Transverse colon (tissue), 4 donors: Measurements from ENCODE around the gene THOP1. TPM values are rescaled to one million over a fixed set of nuclear protein-coding genes. Genes with fewer than 3 reads are reported as not detected.
"Not testable (repeated sequence)": the region's sequence is repeated elsewhere in the genome, so short reads cannot be mapped to it uniquely, and the experiment has no call there.

ENCODE experiments used
- DNase-seq: peaks from one replicate; pipeline ENCODE4 v3.0.0-alpha.2; 2019
- H3K27ac ChIP-seq, 4 donors: fragments of 200-600 bp; sonication (generic); 2 replicates each; pipeline ENCODE4 v1.5.1; 2016 to 2018; ENCODE audit warnings: inconsistent platforms in 4 of 4
- H3K27me3 ChIP-seq: fragments of 200-600 bp; sonication (generic); 2 replicates; pipeline ENCODE4 v1.5.1; 2017; ENCODE audit warnings: inconsistent platforms
- H3K36me3 ChIP-seq, 4 donors: fragments of 200-600 bp; sonication (generic); 2 replicates each; pipeline ENCODE4 v1.5.1; 2017 to 2019; ENCODE audit warnings: inconsistent platforms in 4 of 4
- H3K4me1 ChIP-seq, 4 donors: fragments of 200-600 bp; sonication (generic); 2 replicates each; pipeline ENCODE4 v1.5.1; 2017 to 2020; ENCODE audit warnings: inconsistent platforms in 4 of 4
- H3K4me3 ChIP-seq, 4 donors: fragments of 200-600 bp; sonication (generic); 1 replicate in 1 of 4; 2 replicates in 3 of 4; pipeline versions ENCODE4 v1.5.1 to v1.6.1; 2017 to 2019; ENCODE audit warnings: inconsistent platforms in 4 of 4
- H3K9me3 ChIP-seq, 2 donors: fragments of 200-600 bp; sonication (generic); 2 replicates each; pipeline ENCODE4 v1.5.1; 2017 to 2019; ENCODE audit warnings: inconsistent platforms in 2 of 2
- CTCF ChIP-seq, 5 experiments: fragments of 200-600 bp in 3 of 5; fragments of 450-650 bp in 2 of 5; sonication (generic) in 3 of 5; IDR thresholded peaks; 1 replicate in 2 of 5; 2 replicates in 3 of 5; pipeline ENCODE4 v1.5.1; 2016 to 2017; ENCODE audit warnings: antibody characterized with exemption in 5 of 5, inconsistent platforms in 3 of 5, mild to moderate bottlenecking in 2 of 5, moderate library complexity in 1 of 5
- EP300 ChIP-seq: sonication (generic); formaldehyde crosslinking; IDR thresholded peaks from one replicate; pipeline ENCODE4 v1.6.1; 2017; ENCODE audit warnings: antibody characterized with exemption, low read depth
- POLR2A ChIP-seq: fragments of 450-650 bp; IDR thresholded peaks from one replicate; pipeline ENCODE4 v1.6.1; 2016; ENCODE audit warnings: antibody characterized with exemption, mild to moderate bottlenecking, moderate library complexity
- POLR2AphosphoS5 ChIP-seq, 3 donors: sonication (generic); formaldehyde crosslinking; IDR thresholded peaks; one replicate each; pipeline ENCODE4 v1.6.1; 2016; ENCODE audit warnings: antibody characterized with exemption in 3 of 3
- WGBS, 2 donors: methylation state at CpG; one replicate each; pipeline ENCODE4 v1.1.5; 2018; ENCODE audit warnings: low coverage in 1 of 2; 5-methylcytosine and 5-hydroxymethylcytosine counted together
- in situ Hi-C, 4 donors: fragments of 200-750 bp; cut with MboI; loops; one replicate each; pipeline versions ENCODE4 v1.15.0 to v1.15.1; 2017; ENCODE audit warnings: low sequenced_read_pairs in 3 of 4, low pct_ligation_motif_present in 1 of 4, low pct_unique_long_range_greater_than_20kb in 1 of 4
- intact Hi-C: fragments of 100-400 bp; cut with DNase I; formaldehyde crosslinking; loops from one replicate; pipeline ENCODE4 v1.15.1; 2023; ENCODE audit warnings: low total_unique reads
- total RNA-seq, 4 donors: library from RNA; depleted of rRNA; stranded (reverse); fragments of >200 nt; gene quantifications; one replicate each; pipeline ENCODE4 v1.1.0, GENCODE V29; 2016

Gene THOP1
- total RNA-seq, 4 donors from 2014 or later, result 32.9 to 149 (median 42.0) TPM

GRCh38 chr19:2814426-2814825 is 29.1 kb downstream of the THOP1 start:
- Histone ChIP-seq H3K9me3 (no peaks in the 10 kb centered on the region), H3K4me1 (peaks cover 0 to 19% (median 16%) of the 10 kb centered on the region in 4 donors), H3K27me3 (no peaks in the 10 kb centered on the region), H3K36me3 (peaks cover 0 to 4% (median under 1%) of the 10 kb centered on the region in 4 donors), H3K27ac (no peak overlapping the region), H3K4me3 (no peak overlapping the region)
- intact Hi-C loops (no loop called here), in situ Hi-C loops (no loop called here)
- no peak for TF ChIP-seq EP300
- no peak for TF ChIP-seq POLR2AphosphoS5 (IDR thresholded peaks at IDR 0.05)
- no peak for TF ChIP-seq POLR2A
- no peak for DNase-seq
- 91% methylated on average over 9 of the region's 11 CpGs; no CpG with 5 or more reads in 1 of the 2 donors for WGBS, 2 donors

- Histone ChIP-seq H3K36me3 (no peaks in the 10 kb centered on the region), H3K4me1 (peaks cover 0 to 20% (median 17%) of the 10 kb centered on the region in 4 donors), H3K27me3 (no peaks in the 10 kb centered on the region), H3K27ac (no peak overlapping the region), H3K9me3 (no peaks in the 10 kb centered on the region), H3K4me3 (no peak overlapping the region)
- 93% methylated on average over 11 of the region's 13 CpGs; no CpG with 5 or more reads in 1 of the 2 donors for WGBS, 2 donors
- no peak for TF ChIP-seq CTCF (IDR thresholded peaks at IDR 0.05)
- TF ChIP-seq POLR2AphosphoS5 (IDR thresholded peaks at IDR 0.05), result no peak
- no peak for TF ChIP-seq EP300
- TF ChIP-seq POLR2A, result no peak
- no peak for DNase-seq
- intact Hi-C loops (no loop called here), in situ Hi-C loops (no loop called here)
Observed at GRCh38 chr19:2815191-2815614, 29.9 kb downstream of the THOP1 start.

GRCh38 chr19:2815923-2816322 is 30.6 kb downstream of the THOP1 start:
- in situ Hi-C loops (no loop called here), intact Hi-C loops (no loop called here)
- Histone ChIP-seq H3K36me3 (no peaks in the 10 kb centered on the region), H3K27me3 (no peaks in the 10 kb centered on the region), H3K27ac (no peak overlapping the region), H3K4me3 (no peak overlapping the region), H3K4me1 (peaks cover 0 to 22% (median 19%) of the 10 kb centered on the region in 4 donors), H3K9me3 (no peaks in the 10 kb centered on the region)
- no peak for TF ChIP-seq EP300
- no peak for TF ChIP-seq POLR2AphosphoS5 (IDR thresholded peaks at IDR 0.05)
- TF ChIP-seq POLR2A, result no peak
- no peak for TF ChIP-seq CTCF (IDR thresholded peaks at IDR 0.05)
- DNase-seq, result no peak
- WGBS, 2 donors, result 89% methylated on average over 9 of the region's 15 CpGs; no CpG with 5 or more reads in 1 of the 2 donors

- Histone ChIP-seq H3K4me3 (no peak overlapping the region), H3K27me3 (no peaks in the 10 kb centered on the region), H3K27ac (no peak overlapping the region), H3K36me3 (no peaks in the 10 kb centered on the region), H3K4me1 (peaks cover 0 to 21% (median 17%) of the 10 kb centered on the region in 4 donors), H3K9me3 (no peaks in the 10 kb centered on the region)
- 91 to 93% methylated on average over 16 of the region's 16 CpGs for WGBS, 2 donors
- in situ Hi-C loops (no loop called here), intact Hi-C loops (no loop called here)
- no peak for DNase-seq
- TF ChIP-seq EP300 (no peak), POLR2AphosphoS5 (IDR thresholded peaks at IDR 0.05) (no peak), POLR2A (no peak), CTCF (IDR thresholded peaks at IDR 0.05) (no peak)
Observed at GRCh38 chr19:2816641-2817040, 31.3 kb downstream of the THOP1 start.

- H3K9me3 ChIP-seq, DNase-seq, H3K27ac ChIP-seq, H3K27me3 ChIP-seq, H3K4me3 ChIP-seq, in situ Hi-C loops, H3K36me3 ChIP-seq, intact Hi-C loops: not testable (repeated sequence)
- 80 to 81% methylated on average over 6 to 22 of the region's 22 CpGs for WGBS, 2 donors
- H3K4me1 ChIP-seq, result peaks cover 0 to 14% (median 11%) of the 10 kb centered on the region in 4 donors
Observed at GRCh38 chr19:2817237-2817829, 32.0 kb downstream of the THOP1 start.
